H1 (cell line): ENCODE measurements around the gene PRSS38. TPM values are rescaled to one million over a fixed set of nuclear protein-coding genes. Genes with fewer than 3 reads are reported as not detected.

ENCODE experiments used
- CTCF ChIP-seq, 3 experiments: IDR thresholded peaks; 1 replicate in 2 of 3; 2 replicates in 1 of 3; pipeline versions ENCODE4 v1.5.1 to v1.6.1; 2011; ENCODE audit warnings: low read length in 3 of 3, mild to moderate bottlenecking in 3 of 3, inconsistent platforms in 2 of 3, low read depth in 1 of 3, moderate library complexity in 1 of 3; ENCODE audit not compliant: insufficient read depth in 1 of 3; ENCODE audit errors: control extremely low read depth in 1 of 3
- HDAC2 ChIP-seq, 2 experiments: fragments of 300-600 bp in 1 of 2; sonication (generic) in 1 of 2; IDR thresholded peaks; 2 replicates each; pipeline ENCODE4 v1.6.1; 2011 to 2012; ENCODE audit warnings: low read depth in 2 of 2, low read length in 2 of 2, mild to moderate bottlenecking in 2 of 2, moderate library complexity in 2 of 2, borderline replicate concordance in 1 of 2, inconsistent platforms in 1 of 2
- MAFK ChIP-seq: IDR thresholded peaks from 2 replicates; pipeline ENCODE4 v1.6.1; 2012; ENCODE audit warnings: low read depth, mild to moderate bottlenecking, improper control_type of control experiment, low read length
- MAX ChIP-seq: IDR thresholded peaks from 2 replicates; pipeline ENCODE4 v1.6.1; 2012; ENCODE audit warnings: inconsistent platforms
- POLR2A ChIP-seq, 2 experiments: IDR thresholded peaks; 1 replicate in 1 of 2; 2 replicates in 1 of 2; pipeline ENCODE4 v1.6.1; 2011; ENCODE audit warnings: low read depth in 2 of 2, low read length in 2 of 2, mild to moderate bottlenecking in 2 of 2; ENCODE audit errors: control extremely low read depth in 1 of 2
- SIN3A ChIP-seq, 2 experiments: IDR thresholded peaks in 1 of 2; conservative IDR thresholded peaks in 1 of 2; 2 replicates each; pipeline ENCODE4 v1.6.1; 2011 to 2012; ENCODE audit warnings: low read length in 2 of 2, improper control_type of control experiment in 1 of 2, low read depth in 1 of 2, mild to moderate bottlenecking in 1 of 2
- TCF12 ChIP-seq: IDR thresholded peaks from 2 replicates; pipeline ENCODE4 v1.6.1; 2011; ENCODE audit warnings: low read depth, mild to moderate bottlenecking, low read length
- TEAD4 ChIP-seq: IDR thresholded peaks from 2 replicates; pipeline ENCODE4 v1.6.1; 2012; ENCODE audit warnings: low read depth, low read length, inconsistent platforms, mixed read lengths
- polyA plus RNA-seq, 7 experiments: library from polyadenylated mRNA; depleted of rRNA in 3 of 7; stranded (reverse) in 5 of 7; unstranded in 2 of 7; fragments of >200 nt in 5 of 7; fragments of 200-250 nt in 2 of 7; gene quantifications; 1 replicate in 5 of 7; 2 replicates in 1 of 7; 4 replicates in 1 of 7; pipeline versions ENCODE4 v1.2.1 to v1.2.3, GENCODE V29; 2011 to 2013; ENCODE audit warnings: missing spikeins in 2 of 7, mixed read lengths in 2 of 7
- total RNA-seq: library from RNA; stranded (reverse); fragmentation: NEBNext Ultra II Directional; extraction: Animal tissue kit (Norgen Biotek cat#: 25700); gene quantifications from 2 replicates; pipeline ENCODE4 v1.2.1, GENCODE V29; 2021

PRSS38 gene
- total and polyA plus RNA-seq, 2 of the 8 experiments (the other 6 are each of a cell fraction or from before 2014, with no cell fraction given) = not detected

GRCh38 chr1:227815468-227816409 is at the start of gene PRSS38 (continued):
- TF ChIP-seq MAX (peak; percentile 58; the same call in 1 of the 2 replicates), HDAC2 (IDR thresholded peaks at IDR 0.05; ENCODE audit: borderline replicate concordance in 1 of 2, low read depth in 2 of 2, low read length in 2 of 2) (no peak), SIN3A (conservative IDR thresholded peaks at IDR 0.05 in 1 of 2, IDR thresholded peaks at IDR 0.05 in 1 of 2; ENCODE audit: low read depth in 1 of 2, low read length in 2 of 2) (no peak), TCF12 (no peak), POLR2A (IDR thresholded peaks at IDR 0.05; ENCODE audit: control extremely low read depth in 1 of 2, low read depth in 2 of 2, low read length in 2 of 2) (no peak), CTCF (IDR thresholded peaks at IDR 0.05; ENCODE audit: control extremely low read depth in 1 of 3, insufficient read depth in 1 of 3, low read depth in 1 of 3, low read length in 3 of 3) (peak; percentile 29 to 53 (median 35)), TEAD4 (no peak), MAFK (no peak)
